Gastroesophageal sphincter (tissue), 4 donors: ENCODE measurements around the gene ESPNL. TPM values are rescaled to one million over a fixed set of nuclear protein-coding genes. Genes with fewer than 3 reads are reported as not detected.
A peak's percentile ranks its signal among the peaks of the same experiment; 100 is the strongest.

Experiments
- ATAC-seq: fragments of 150-250 bp; one replicate; pipeline ENCODE4 v1.9.1; 2016; ENCODE audit warnings: mild to moderate bottlenecking, moderate library complexity
- H3K27ac ChIP-seq, 4 donors: fragments of 200-600 bp; sonication (generic) in 3 of 4; 1 replicate in 3 of 4; 2 replicates in 1 of 4; pipeline ENCODE4 v1.5.1; 2016 to 2019
- H3K27me3 ChIP-seq: fragments of 200-600 bp; sonication (generic); one replicate; pipeline ENCODE4 v1.5.1; 2019
- H3K36me3 ChIP-seq, 2 donors: fragments of 200-600 bp; sonication (generic); one replicate each; pipeline ENCODE4 v1.5.1; 2019; ENCODE audit warnings: control low read depth in 1 of 2
- H3K4me1 ChIP-seq, 3 donors: fragments of 200-600 bp; sonication (generic); 1 replicate in 2 of 3; 2 replicates in 1 of 3; pipeline ENCODE4 v1.5.1; 2016 to 2019; ENCODE audit warnings: control low read depth in 2 of 3
- H3K4me3 ChIP-seq, 2 donors: fragments of 200-600 bp; sonication (generic); one replicate each; pipeline ENCODE4 v1.5.1; 2019; ENCODE audit warnings: mild to moderate bottlenecking in 1 of 2, moderate library complexity in 1 of 2
- H3K9me3 ChIP-seq, 3 donors: fragments of 200-600 bp; sonication (generic); one replicate each; pipeline ENCODE4 v1.5.1; 2017 to 2019; ENCODE audit warnings: control low read depth in 2 of 3
- CTCF ChIP-seq, 4 experiments: fragments of 200-600 bp in 2 of 4; fragments of 450-650 bp in 2 of 4; sonication (generic) in 1 of 4; IDR thresholded peaks; one replicate each; pipeline ENCODE4 v1.5.1; 2017 to 2019; ENCODE audit warnings: antibody characterized with exemption in 4 of 4, mild to moderate bottlenecking in 2 of 4, moderate library complexity in 2 of 4
- EP300 ChIP-seq: sonication (generic); formaldehyde crosslinking; IDR thresholded peaks from one replicate; pipeline ENCODE4 v1.6.1; 2017; ENCODE audit warnings: antibody characterized with exemption, mild to moderate bottlenecking
- POLR2A ChIP-seq, 2 donors: fragments of 450-650 bp; IDR thresholded peaks; one replicate each; pipeline ENCODE4 v1.6.1; 2017; ENCODE audit warnings: antibody characterized with exemption in 2 of 2, mild to moderate bottlenecking in 2 of 2, moderate library complexity in 1 of 2
- POLR2AphosphoS5 ChIP-seq: sonication (generic); formaldehyde crosslinking; IDR thresholded peaks from one replicate; pipeline ENCODE4 v1.6.1; 2017; ENCODE audit warnings: antibody characterized with exemption
- WGBS, 2 donors: methylation state at CpG; one replicate each; pipeline ENCODE4 v1.1.5; 2018; ENCODE audit warnings: low coverage in 1 of 2; 5-methylcytosine and 5-hydroxymethylcytosine counted together
- total RNA-seq, 4 donors: library from RNA; depleted of rRNA; stranded (reverse); fragments of >200 nt; gene quantifications; one replicate each; pipeline ENCODE4 v1.1.0, GENCODE V29; 2016

Gene ESPNL
- total RNA-seq, 4 donors from 2014 or later = 0.12 to 3.4 (median 0.31) TPM; not detected in 1

DNA sequence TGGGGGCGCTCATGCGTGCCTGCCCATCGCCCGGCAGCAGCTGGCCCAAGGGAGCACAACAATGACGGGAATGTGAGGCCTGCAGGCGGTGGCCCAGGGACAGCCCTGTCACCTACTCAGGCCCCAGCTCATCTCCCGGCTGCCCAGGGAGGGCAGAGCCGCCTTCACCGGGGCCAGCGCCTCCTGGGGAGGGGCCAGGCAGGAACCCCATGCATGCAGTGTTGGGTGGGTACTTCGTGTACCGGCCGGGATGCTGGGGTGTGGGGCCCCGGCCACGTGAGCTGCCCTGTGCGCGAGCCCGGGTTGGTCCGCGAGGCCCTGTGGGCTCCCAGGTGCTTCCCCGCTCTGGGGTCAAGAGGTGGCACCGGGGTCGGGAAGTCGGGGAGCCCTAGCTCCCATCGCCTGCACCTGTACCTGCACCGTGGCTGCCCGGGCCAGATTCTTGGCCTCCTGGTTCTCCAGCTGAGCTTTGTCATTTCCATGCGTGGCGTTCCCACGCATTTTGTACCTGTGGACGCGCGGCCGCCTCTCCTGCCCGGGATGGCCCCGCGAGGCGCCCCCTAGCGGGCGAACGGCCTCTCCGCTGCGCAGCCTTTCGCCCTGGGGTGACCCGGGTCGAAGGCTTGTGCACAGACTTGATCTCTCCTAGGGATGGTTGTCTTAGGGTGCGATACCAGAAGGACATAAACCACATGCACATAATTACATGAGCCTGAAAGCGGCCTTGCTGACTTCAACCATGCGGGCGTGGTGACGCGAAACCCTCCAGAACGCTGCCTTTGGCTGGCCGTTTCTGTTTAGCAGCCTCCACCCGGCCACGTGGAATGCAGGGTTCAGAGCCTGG lies 39.3 kb downstream of the ESPNL start:
- peak; percentile 1 for ATAC-seq
- Histone ChIP-seq H3K4me1 (peaks cover 0 to 61% (median 17%) of the 10 kb centered on the region in 3 donors), H3K9me3 (no peaks in the 10 kb centered on the region), H3K4me3 (peak overlapping the region; percentile 14 to 48), H3K27ac (peak overlapping the region in 2 of 4 donors; percentile 39 to 66), H3K36me3 (peaks cover 0 to 6% of the 10 kb centered on the region in 2 donors), H3K27me3 (no peaks in the 10 kb centered on the region)
- WGBS, 2 donors = 60% methylated on average over 16 of the region's 56 CpGs; no CpG with 5 or more reads in 1 of the 2 donors
- no peak for TF ChIP-seq POLR2A (IDR thresholded peaks at IDR 0.05)
- peak in 3 of 4 experiments; percentile 27 to 62 (median 50) for TF ChIP-seq CTCF (IDR thresholded peaks at IDR 0.05)
- TF ChIP-seq EP300 = no peak

DNA sequence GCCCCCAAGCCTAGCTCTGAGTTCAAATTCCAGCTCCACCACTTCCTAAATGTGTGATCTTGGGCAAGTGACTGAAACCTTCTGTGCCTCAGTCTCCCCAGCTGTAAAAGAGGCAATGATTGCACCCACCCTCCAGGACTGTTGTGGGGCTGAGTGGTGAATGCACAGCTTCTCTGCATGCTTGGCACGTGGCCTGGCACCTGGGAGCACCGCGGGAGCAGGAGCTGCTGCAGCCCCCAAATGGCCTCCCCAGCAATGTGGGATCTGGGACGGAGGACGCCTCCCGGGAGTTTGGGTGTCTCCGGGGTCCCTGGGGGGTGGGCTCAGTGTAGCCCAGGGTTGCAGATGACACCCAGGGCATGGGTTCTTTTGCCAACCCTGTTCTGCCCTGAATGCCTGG lies 39.9 kb downstream of the ESPNL start:
- ATAC-seq = no peak
- Histone ChIP-seq H3K27me3 (no peaks in the 10 kb centered on the region), H3K36me3 (peaks cover 0 to 6% of the 10 kb centered on the region in 2 donors), H3K27ac (no peak overlapping the region), H3K4me3 (no peak overlapping the region), H3K9me3 (no peaks in the 10 kb centered on the region), H3K4me1 (peaks cover 0 to 61% (median 17%) of the 10 kb centered on the region in 3 donors)
- TF ChIP-seq POLR2A (IDR thresholded peaks at IDR 0.05) = no peak
- WGBS, 2 donors = no CpG with 5 or more reads among the region's 7 CpGs

- H3K4me1 ChIP-seq = peaks cover 0 to 61% (median 17%) of the 10 kb centered on the region in 3 donors
- WGBS, 2 donors = 100% methylated on average over 1 of the region's 60 CpGs; no CpG with 5 or more reads in 1 of the 2 donors
Measured at GRCh38 chr2:238140721-238141540, 40.8 kb downstream of the ESPNL start.

DNA sequence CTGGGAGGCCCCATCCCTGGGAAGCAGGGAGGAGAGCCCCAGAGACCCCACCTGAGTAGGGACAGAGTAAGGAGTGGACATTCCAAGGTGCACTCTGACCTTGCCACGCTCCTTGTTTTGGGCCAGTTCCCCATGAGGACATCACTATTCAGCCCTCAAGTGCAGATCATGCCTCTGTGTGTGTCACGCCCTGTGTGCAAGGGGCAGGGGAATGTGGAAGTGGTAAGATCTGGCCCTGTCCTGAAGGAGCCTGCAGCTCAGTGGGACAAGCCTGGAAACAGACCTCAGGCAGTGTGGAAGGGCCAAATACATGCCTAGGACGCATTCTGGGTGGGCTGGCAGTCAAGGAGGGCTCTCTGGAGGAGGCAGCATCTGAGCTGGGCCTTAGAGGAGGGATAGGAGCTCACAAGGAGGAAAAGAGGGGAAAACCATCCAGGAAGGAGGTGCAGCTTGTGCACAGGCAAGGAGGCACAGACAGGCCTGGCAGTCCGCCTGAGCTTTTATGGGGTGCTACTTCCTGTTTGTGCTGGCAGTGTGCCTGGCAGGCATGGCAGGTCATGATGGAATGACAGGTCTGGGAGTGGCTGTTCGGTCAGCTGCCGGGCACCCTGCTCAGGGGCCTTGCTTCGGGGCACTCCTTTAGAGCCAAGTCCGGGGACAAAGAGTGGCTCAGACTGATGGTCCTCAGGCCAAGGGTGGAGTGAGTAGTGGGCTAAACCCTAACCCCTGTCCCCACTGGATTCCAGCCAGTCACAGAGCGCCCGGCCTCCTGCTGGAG lies 41.6 kb downstream of the ESPNL start:
- H3K27me3 ChIP-seq = no peaks in the 10 kb centered on the region
- H3K36me3 ChIP-seq = peaks cover 0 to 6% of the 10 kb centered on the region in 2 donors
- H3K27ac ChIP-seq = no peak overlapping the region
- no peak for ATAC-seq
- no peak overlapping the region for H3K4me3 ChIP-seq
- H3K9me3 ChIP-seq = no peaks in the 10 kb centered on the region
- peaks cover 0 to 61% (median 17%) of the 10 kb centered on the region in 3 donors for H3K4me1 ChIP-seq
- TF ChIP-seq EP300 = no peak
- TF ChIP-seq POLR2A (IDR thresholded peaks at IDR 0.05) = no peak
- TF ChIP-seq CTCF (IDR thresholded peaks at IDR 0.05) = no peak
- no peak for TF ChIP-seq POLR2AphosphoS5
- WGBS, 2 donors = 66 to 82% methylated on average over 2 to 3 of the region's 10 CpGs

More at GRCh38 chr2:238140721-238141540, 40.8 kb downstream of the ESPNL start:
- no peak overlapping the region for H3K4me3 ChIP-seq
- H3K27me3 ChIP-seq = no peaks in the 10 kb centered on the region
- ATAC-seq = no peak
- H3K36me3 ChIP-seq = peaks cover 0 to 6% of the 10 kb centered on the region in 2 donors
- no peak for TF ChIP-seq CTCF (IDR thresholded peaks at IDR 0.05)
- no peak for TF ChIP-seq POLR2AphosphoS5
- H3K27ac ChIP-seq = no peak overlapping the region
- no peaks in the 10 kb centered on the region for H3K9me3 ChIP-seq
